Stimulated activated naive CD8-positive, alpha-beta T cell treated with anti-CD3 and anti-CD28 coated beads, Interleukin-15, Interleukin-2, amounts not matched to agents 100 ng/mL and 50 ng/mL, for 24 hours (primary cell): ENCODE data around the gene EFCAB8.
"Not testable (repeated sequence)": the region's sequence is repeated elsewhere in the genome, so short reads cannot be mapped to it uniquely, and the experiment has no call there.

ENCODE experiments used
- H3K27ac Mint-ChIP-seq: one replicate; pipeline ENCODE4 v1.8.0; 2021; ENCODE audit warnings: mild to moderate bottlenecking, mixed read lengths
- H3K27me3 Mint-ChIP-seq: one replicate; pipeline ENCODE4 v1.8.0; 2021; ENCODE audit warnings: mixed read lengths
- H3K36me3 Mint-ChIP-seq: one replicate; pipeline ENCODE4 v1.8.0; 2021; ENCODE audit warnings: low read depth, mixed read lengths
- H3K4me1 Mint-ChIP-seq: one replicate; pipeline ENCODE4 v1.8.0; 2021; ENCODE audit warnings: low read depth, mixed read lengths
- H3K4me3 Mint-ChIP-seq: one replicate; pipeline ENCODE4 v1.8.0; 2021; ENCODE audit warnings: mild to moderate bottlenecking, mixed read lengths
- H3K9me3 Mint-ChIP-seq: one replicate; pipeline ENCODE4 v1.8.0; 2021; ENCODE audit warnings: mixed read lengths

Gene EFCAB8

GRCh38 chr20:32887492-32887891, 28.8 kb downstream of the EFCAB8 start:
- H3K27me3 Mint-ChIP-seq = no peaks in the 10 kb centered on the region

DNA sequence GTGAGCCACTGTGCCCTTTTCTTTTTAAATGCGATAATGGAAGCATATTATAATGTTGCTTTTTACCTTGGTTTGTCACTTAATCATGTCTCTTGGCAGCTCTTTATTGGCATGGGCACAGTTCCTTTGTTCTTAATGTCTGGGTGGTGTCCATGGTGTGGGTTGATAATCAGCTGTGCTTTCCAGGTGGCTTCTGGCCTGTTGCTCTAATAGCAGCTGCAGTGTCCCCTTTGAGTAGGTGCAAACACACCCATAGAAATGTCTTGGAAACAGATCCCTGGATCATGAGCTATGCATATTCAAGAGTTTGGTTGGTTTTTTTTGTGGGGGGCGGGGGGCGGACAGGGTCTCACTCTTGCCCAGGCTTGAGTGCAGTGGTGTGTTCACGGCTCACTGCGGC, 29.9 kb downstream of the EFCAB8 start:
- H3K36me3 Mint-ChIP-seq = no peaks in the 10 kb centered on the region
- no peaks in the 10 kb centered on the region for H3K9me3 Mint-ChIP-seq
- no peaks in the 10 kb centered on the region for H3K27me3 Mint-ChIP-seq
- H3K4me1 Mint-ChIP-seq = no peaks in the 10 kb centered on the region
- no peak overlapping the region for H3K27ac Mint-ChIP-seq
- H3K4me3 Mint-ChIP-seq = no peak overlapping the region

More at GRCh38 chr20:32887492-32887891, 28.8 kb downstream of the EFCAB8 start:
- H3K4me3 Mint-ChIP-seq = no peak overlapping the region
- no peaks in the 10 kb centered on the region for H3K9me3 Mint-ChIP-seq
- H3K36me3 Mint-ChIP-seq = no peaks in the 10 kb centered on the region
- H3K27ac Mint-ChIP-seq = no peak overlapping the region
- H3K4me1 Mint-ChIP-seq = no peaks in the 10 kb centered on the region

DNA sequence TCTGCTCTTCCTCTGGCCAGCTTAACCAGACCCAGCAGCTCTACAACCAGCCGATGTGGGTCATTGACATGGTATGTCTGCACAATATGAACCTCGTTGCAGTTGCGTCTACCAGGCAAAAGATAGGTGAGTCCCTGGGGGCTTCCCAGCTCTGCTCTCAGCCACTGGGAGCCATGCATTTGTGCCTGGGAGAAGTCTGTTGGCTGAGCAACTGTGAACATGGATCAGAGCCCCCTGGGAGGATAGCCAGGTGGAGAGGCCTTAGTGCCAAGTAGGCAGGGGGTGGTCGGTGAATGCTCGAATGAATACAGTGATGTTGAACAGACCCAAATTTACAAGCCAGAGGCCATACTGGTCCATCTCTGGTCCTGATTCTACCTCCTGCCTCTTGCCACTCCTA, 30.6 kb downstream of the EFCAB8 start:
- Mint-ChIP-seq H3K4me3 (no peak overlapping the region), H3K36me3 (no peaks in the 10 kb centered on the region), H3K4me1 (no peaks in the 10 kb centered on the region), H3K9me3 (no peaks in the 10 kb centered on the region), H3K27ac (no peak overlapping the region), H3K27me3 (no peaks in the 10 kb centered on the region)

DNA sequence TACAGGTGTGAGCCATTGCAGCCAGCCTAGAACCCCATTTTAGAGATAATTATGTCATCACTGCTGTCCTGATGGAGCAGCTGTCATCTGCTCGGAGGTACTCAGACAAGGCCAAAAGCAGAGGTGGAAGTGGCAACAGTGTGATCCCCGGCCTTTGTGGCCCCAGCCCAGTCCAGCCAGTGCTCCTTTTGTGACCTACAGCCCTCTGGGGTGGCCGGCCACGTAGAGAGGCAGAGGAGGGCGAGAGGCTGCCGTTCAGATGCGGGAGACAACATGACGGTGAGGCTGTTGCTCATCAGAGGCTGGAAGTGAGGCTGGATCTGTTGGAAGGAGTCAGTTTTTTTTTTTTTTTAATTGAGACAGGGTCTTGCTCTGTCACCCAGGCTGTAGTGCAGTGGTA, 32.8 kb downstream of the EFCAB8 start:
- no peaks in the 10 kb centered on the region for H3K36me3 Mint-ChIP-seq
- no peaks in the 10 kb centered on the region for H3K27me3 Mint-ChIP-seq
- H3K27ac Mint-ChIP-seq = no peak overlapping the region
- no peaks in the 10 kb centered on the region for H3K4me1 Mint-ChIP-seq
- H3K4me3 Mint-ChIP-seq = no peak overlapping the region
- H3K9me3 Mint-ChIP-seq = no peaks in the 10 kb centered on the region

GRCh38 chr20:32891926-32892660, 33.4 kb downstream of the EFCAB8 start:
- H3K9me3 Mint-ChIP-seq = no peaks in the 10 kb centered on the region
- no peak overlapping the region for H3K27ac Mint-ChIP-seq
- H3K27me3 Mint-ChIP-seq = no peaks in the 10 kb centered on the region
- no peaks in the 10 kb centered on the region for H3K4me1 Mint-ChIP-seq
- H3K4me3 Mint-ChIP-seq = no peak overlapping the region
- H3K36me3 Mint-ChIP-seq = no peaks in the 10 kb centered on the region

DNA sequence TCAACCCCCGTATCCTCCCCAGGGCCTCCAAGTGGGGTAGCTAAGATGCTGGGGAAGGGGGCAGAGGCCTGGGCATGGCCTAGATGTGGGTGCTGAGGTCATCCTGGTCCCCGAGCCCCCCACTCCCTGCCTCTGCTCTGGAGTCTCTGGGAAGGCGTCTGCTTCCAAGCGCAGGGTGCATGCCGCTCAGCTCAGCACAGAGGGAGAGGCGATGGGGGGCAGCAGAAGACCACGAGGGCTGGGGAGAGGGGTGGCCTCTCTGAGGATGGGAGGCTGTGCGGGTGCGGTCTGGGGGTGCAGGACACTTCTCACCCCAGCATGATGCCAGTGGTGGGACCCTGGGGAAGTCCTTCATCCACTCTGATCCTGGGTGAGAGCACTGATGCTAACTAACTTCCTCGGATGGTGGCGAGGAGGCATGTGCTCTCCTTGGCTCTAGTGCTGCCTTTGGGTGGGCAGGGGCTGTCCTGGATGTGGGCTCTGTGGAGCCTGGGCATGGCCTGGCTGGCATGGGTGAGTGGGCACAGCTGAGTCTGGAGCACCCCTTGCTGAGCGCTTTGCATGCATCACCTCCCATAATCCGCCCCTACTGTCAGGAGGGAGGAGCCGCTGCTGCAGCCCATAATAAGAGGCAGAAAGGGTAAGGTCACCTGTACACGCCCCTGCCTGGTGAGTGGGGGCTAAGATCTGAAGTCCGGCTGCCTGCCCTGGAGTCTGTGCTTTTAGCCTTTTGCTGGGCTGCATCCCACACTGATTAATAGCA, 34.7 kb downstream of the EFCAB8 start:
- Mint-ChIP-seq H3K9me3 (no peaks in the 10 kb centered on the region), H3K27ac (no peak overlapping the region), H3K4me1 (no peaks in the 10 kb centered on the region), H3K4me3 (no peak overlapping the region), H3K27me3 (no peaks in the 10 kb centered on the region), H3K36me3 (no peaks in the 10 kb centered on the region)

GRCh38 chr20:32894026-32894483, 35.3 kb downstream of the EFCAB8 start:
- Mint-ChIP-seq H3K4me3 (no peak overlapping the region), H3K36me3 (no peaks in the 10 kb centered on the region), H3K9me3 (no peaks in the 10 kb centered on the region), H3K4me1 (no peaks in the 10 kb centered on the region), H3K27ac (no peak overlapping the region), H3K27me3 (no peaks in the 10 kb centered on the region)

GRCh38 chr20:32894711-32895355, 36.1 kb downstream of the EFCAB8 start:
- no peaks in the 10 kb centered on the region for H3K9me3 Mint-ChIP-seq
- no peaks in the 10 kb centered on the region for H3K27me3 Mint-ChIP-seq
- H3K27ac Mint-ChIP-seq = no peak overlapping the region
- H3K4me1 Mint-ChIP-seq = no peaks in the 10 kb centered on the region
- H3K36me3 Mint-ChIP-seq = no peaks in the 10 kb centered on the region
- no peak overlapping the region for H3K4me3 Mint-ChIP-seq

GRCh38 chr20:32896521-32897280, 38.0 kb downstream of the EFCAB8 start:
- no peaks in the 10 kb centered on the region for H3K4me1 Mint-ChIP-seq
- no peak overlapping the region for H3K27ac Mint-ChIP-seq
- no peaks in the 10 kb centered on the region for H3K9me3 Mint-ChIP-seq

DNA sequence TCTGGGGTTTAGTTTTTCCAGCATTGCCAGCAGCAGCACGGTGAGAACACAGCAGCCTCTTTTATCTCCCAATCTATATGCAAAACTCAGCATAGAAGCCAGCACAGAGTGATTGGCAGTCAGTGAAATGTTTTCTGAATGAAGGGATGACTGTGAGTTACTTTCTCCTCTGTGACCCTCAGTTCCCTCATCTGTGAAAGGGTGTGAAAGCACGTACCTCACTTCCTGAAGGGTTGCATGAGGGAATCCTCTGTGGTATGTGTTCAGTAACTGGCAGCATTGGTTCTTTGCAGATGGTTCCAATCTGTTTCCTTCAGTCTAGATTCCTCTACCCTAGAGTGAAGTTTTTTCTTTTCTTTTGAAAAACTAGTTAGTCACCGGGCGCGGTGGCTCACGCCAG, 40.0 kb downstream of the EFCAB8 start:
- Mint-ChIP-seq H3K9me3 (no peaks in the 10 kb centered on the region), H3K4me1 (no peaks in the 10 kb centered on the region), H3K4me3 (no peak overlapping the region), H3K36me3 (no peaks in the 10 kb centered on the region), H3K27me3 (no peaks in the 10 kb centered on the region), H3K27ac (no peak overlapping the region)

More at GRCh38 chr20:32896521-32897280, 38.0 kb downstream of the EFCAB8 start:
- Mint-ChIP-seq H3K27me3 (no peaks in the 10 kb centered on the region), H3K4me3 (no peak overlapping the region), H3K36me3 (no peaks in the 10 kb centered on the region)

- Mint-ChIP-seq H3K27ac (no peak overlapping the region), H3K36me3 (no peaks in the 10 kb centered on the region)
These were observed 44.0 kb downstream of the EFCAB8 start for GRCh38 chr20:32902456-32903420.

DNA sequence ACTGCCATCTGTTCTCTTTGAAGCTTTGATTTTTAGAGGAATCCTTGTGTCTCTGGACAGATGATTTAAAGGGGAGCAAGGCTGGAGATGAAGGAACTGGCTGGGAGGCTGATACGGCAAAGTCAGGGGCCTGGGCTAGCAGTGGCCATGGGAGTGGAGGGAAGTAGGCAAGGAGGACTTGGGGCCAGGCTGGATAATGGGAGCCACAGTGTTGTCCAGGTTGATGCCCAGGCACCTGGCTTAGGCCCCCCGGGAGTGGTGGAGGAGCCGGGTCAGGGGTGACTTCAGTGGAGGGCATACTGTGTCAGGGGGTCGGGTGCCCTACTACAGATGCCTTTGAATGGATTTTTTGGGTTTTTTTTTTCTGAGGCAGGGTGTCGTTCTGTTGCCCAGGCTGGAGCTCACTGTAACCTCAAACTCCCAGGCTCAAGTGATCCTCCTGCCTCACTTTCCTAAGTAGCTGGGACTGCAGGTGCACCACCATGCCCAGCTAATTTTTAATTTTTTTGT, 45.0 kb downstream of the EFCAB8 start:
- H3K27ac Mint-ChIP-seq = no peak overlapping the region
- no peak overlapping the region for H3K4me3 Mint-ChIP-seq
- H3K36me3 Mint-ChIP-seq = no peaks in the 10 kb centered on the region
- H3K27me3 Mint-ChIP-seq = no peaks in the 10 kb centered on the region
- peaks cover 3% of the 10 kb centered on the region for H3K4me1 Mint-ChIP-seq
- H3K9me3 Mint-ChIP-seq = no peaks in the 10 kb centered on the region

More at GRCh38 chr20:32902456-32903420, 44.0 kb downstream of the EFCAB8 start:
- Mint-ChIP-seq H3K4me1 (peaks cover 3% of the 10 kb centered on the region), H3K9me3 (no peaks in the 10 kb centered on the region), H3K4me3 (no peak overlapping the region), H3K27me3 (no peaks in the 10 kb centered on the region)

GRCh38 chr20:32904678-32905077, 46.0 kb downstream of the EFCAB8 start:
- not testable (repeated sequence) for H3K4me1 Mint-ChIP-seq, H3K4me3 Mint-ChIP-seq

More at GRCh38 chr20:32904678-32905077, 46.0 kb downstream of the EFCAB8 start:
- not testable (repeated sequence) for H3K27ac Mint-ChIP-seq, H3K36me3 Mint-ChIP-seq, H3K9me3 Mint-ChIP-seq, H3K27me3 Mint-ChIP-seq
